Eye (tissue), 1 donor: Measurements from ENCODE around the gene KISS1.
A peak's percentile ranks its signal among the peaks of the same experiment; 100 is the strongest.

Source experiments
- DNase-seq: peaks from one replicate; pipeline ENCODE4 v3.0.0-alpha.2; 2015

The KISS1 gene

GRCh38 chr1:204153667-204154066 is 42.6 kb downstream of the KISS1 start:
- no peak for DNase-seq

GRCh38 chr1:204152310-204153044 is 43.8 kb downstream of the KISS1 start:
- no peak for DNase-seq

DNA sequence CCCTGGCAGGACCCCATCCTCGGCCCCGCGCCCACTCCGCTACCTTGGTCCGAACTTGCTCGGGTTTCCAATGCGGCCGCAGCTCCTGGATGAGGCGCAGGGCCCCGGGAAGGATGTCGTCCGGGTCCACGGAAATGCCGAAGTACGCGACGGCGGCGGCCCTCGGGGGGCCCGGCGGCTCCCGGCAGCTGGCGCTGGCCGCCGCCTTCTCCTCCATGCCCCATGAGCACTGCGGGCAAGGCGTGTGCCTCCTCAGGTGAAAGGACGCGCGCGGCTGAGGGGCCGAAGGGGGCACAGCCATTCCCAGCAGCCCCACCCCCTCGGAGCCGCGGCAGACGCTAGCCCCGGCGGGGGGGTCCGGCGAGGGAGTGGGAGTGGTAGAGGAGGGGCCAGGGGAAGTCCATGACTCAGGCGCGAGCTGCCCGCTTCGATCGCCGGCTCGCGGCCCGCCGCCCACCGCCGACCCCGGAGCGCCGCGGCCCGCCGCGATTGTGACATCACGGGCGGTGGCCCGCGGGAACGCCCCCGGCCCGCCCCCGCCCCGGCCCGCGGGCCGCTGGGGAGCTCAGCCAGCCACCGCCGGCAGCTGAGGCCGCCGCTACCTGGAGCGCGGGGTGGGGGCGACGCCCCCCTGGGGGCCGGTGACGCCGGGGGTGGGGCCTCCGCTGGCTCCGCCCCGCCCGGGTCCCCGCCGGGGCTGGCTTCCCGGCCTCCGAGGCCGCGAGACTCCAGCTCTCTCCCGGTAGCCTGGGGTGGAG is 44.6 kb downstream of the KISS1 start, which contains the start of gene ETNK2:
ETNK2 (minus strand) TSS at position 493 of the 758 bp plus-strand sequence; CDS start at position 301, 192 bp downstream.
- peak; percentile 86 for DNase-seq

DNA sequence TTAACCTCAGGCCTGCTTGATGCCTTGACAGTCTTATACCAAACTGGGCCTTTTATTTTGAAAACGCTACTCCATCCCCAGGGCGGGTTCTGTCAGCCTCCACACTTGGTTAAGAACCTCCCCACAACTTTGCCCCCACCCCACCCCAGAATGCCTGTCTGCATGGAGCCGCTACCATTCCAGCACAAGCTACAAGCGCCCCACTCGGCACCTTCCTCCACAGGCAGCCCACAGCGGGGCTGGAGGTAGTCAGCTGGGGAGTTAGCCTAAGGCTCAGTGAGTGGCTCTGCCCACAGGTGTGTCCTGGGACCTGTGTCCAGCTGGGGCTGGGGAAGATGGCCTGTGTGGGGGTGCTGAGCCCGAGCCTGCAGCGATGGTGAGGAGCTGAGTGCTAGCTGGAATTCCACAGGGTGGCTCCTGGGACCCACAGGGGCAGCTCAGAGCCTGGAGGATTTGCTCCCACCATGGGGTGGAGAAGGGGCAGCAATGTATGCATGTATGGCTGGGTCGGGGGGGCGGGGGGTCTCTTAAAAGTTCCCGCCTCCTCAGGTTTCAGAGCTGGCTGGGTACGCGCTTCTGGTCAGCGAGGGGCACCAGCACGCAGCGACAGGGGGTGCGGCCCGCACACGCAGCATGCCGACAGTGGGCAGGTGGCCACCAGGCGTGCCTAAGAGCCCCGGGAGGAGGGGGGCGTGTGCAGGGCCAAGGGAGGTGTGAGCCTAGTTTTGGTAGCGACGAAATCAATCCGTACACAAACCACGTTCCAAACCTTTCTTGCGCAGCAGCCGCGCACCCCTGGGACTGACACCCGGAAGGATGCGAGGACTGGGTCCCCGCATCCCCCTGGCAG is 45.4 kb downstream of the KISS1 start:
- peak; percentile 70 for DNase-seq

DNA sequence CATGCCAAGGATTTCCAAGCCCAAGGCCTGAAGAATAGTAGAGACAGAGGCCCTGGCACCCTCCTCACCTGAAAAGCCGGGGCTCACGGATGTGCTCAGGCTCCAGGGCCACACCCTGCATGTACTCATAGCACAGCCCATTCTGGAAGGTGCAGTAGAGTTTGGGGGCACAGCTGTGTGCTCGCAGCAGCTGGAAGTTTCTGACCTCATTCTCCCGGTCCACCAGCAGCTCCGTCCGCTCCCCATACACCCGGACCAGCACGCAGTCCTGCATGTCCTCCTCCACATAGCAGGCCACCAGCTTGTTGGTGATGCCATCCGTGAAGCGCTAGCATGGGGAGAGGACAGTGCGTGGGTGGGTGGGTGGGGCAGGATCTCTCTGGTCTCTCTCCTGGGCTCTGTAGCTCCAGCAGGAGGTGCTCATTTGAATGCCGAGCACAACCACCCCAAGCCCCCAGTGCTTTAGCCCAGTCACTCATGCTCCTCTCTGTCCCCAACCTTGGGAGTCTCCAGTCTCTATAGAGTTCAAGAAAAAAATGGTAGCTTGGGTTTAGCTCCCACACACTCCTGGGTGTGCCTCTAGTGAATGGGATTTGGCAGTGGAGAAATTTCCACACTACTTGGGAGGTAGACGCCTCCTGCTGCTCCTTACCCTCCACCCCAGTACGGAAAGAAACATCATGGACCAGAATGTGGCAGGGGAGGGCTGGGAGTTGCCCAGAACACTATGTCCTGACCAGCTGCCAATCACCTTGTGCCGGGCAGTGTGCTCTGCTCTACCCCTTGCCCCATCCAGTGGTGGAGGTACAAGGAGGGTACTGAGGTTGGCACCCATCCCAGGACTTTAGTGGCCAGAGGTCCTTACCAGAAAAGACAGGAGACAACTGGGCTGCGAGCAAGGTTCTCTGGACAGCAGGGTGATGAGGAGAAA is 46.4 kb downstream of the KISS1 start:
- DNase-seq, result no peak

- DNase-seq, result no peak
Measured at GRCh38 chr1:204149107-204149506, 47.2 kb downstream of the KISS1 start.

DNA sequence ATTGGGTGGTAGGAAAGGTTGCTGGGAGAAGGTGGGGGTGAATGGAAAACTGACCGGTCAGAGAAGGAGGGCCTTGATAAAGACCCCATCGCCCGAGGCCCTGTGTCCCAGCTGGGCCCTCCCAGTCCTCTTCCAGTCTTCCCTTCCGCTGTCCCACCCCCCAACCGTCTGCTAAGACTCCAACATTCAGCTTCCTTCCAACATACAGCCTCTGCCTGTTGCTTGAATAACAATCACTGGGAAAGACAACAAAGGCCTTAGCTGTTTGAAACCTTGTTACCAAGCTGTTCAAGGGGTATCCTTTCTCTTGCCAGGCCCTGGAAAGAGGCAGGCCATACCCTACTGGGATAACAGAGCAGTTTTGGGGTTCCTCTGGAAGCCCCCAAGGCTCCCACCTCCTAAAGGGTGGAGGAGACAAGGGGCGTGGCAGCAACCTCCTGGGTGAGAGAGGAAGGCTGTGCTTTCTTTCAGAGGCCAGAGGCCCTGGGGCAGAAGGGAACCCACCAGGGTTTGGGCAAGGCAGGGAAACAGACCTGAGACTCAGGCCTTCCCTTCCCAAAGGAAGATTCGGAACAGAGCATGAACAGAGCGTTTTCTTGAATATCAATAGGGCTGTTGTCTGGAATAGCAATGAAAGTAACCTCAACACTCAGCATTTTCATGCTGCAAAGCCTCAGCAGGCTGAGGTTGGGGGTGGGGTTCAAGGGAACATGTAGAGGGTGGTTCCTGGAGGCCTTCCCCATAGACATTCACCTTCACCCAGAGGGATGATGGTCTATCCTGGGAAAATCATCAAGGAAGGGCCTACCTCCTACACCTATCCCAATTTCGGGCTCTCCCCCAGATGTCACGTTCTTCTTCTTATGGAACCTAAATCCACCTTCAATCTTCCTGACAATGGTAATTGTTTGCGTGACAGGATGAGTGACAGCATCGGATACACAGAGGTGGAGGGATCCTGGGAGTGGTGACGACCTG is 48.6 kb downstream of the KISS1 start:
- DNase-seq, result no peak

GRCh38 chr1:204146965-204147364 is 49.3 kb downstream of the KISS1 start:
- no peak for DNase-seq

- DNase-seq, result no peak
Measured at GRCh38 chr1:204146309-204146708, 50.0 kb downstream of the KISS1 start.

GRCh38 chr1:204145033-204145504 is 51.2 kb downstream of the KISS1 start:
- no peak for DNase-seq

DNA sequence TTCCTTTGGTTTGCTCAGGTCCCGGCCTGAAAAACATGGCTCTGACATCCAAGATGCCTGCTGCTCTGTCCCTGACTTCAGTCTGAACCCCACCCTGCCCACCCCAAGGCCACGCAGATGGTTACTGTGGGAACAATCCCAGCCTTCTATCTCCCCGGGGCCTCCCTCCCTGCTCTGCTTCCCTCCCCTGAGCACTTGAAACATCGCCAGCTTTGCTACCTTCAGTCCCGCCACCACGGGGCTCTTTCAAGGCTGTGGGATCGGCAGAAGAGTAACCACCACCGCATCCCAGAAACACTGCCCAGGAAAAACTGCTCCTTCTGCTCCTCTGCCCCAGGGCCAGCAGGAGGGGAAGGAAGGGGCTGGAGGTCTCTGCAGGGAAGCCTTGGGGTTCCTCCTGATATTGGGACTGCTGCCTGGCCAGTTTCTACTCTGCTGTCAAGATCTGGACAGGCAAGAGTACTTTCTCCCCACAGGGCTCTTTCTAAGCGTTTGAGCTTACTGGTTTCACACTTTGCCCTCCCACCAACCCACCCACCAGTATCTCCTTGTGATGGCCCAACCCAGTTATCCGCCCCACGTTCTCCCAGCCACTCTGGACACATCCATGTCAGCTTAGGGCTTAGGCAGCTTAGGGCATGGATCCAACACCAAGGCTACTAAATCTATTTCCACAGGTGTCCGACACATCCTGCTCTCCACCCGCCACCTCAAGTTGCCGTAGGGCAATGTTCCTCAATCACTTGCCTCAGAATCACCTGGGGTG is 52.8 kb downstream of the KISS1 start:
- no peak for DNase-seq

DNA sequence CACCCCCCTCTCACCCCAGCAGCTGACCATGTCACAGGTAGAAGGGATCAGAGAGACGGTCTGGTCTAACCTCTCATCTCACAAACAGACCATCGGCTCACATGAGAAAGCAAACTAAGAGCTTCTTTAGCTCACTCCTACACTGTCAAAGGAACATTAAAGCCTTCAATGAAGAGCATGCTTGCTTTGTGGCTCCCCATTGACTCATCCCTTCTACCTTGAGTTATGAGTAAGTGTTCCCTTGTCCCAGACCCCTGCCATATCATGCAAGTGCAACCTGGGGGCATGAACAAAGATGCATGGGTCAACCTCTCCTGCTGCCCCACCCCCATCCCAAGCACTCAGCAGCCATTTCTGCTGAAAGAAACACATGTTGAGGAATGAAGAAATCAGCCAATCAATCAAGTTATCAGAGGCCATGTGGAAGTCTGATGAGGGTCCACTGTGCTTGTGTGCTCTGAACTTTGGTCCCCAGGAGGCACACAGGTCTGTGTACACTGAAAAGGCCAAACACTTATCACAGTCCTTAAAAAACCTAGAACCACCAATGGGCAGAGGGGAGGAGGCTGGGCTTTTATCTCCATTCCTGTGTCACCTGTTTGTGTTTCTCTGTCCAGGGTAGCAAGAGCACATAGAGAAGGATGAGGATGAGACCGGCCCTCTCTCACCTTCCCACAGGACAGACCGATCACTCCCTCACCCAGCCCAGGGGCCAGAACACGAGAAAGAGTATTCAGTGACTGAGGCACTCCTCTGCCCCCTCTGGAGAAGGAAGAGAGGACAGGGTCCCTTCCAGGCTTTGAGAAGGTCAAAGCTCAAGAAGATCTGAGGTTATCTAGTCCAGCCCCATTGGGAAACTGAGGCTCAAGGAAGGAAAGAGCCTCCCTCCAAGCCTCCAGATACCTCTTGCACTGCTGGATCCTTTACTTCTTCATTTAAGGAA is 54.0 kb downstream of the KISS1 start:
- no peak for DNase-seq

DNA sequence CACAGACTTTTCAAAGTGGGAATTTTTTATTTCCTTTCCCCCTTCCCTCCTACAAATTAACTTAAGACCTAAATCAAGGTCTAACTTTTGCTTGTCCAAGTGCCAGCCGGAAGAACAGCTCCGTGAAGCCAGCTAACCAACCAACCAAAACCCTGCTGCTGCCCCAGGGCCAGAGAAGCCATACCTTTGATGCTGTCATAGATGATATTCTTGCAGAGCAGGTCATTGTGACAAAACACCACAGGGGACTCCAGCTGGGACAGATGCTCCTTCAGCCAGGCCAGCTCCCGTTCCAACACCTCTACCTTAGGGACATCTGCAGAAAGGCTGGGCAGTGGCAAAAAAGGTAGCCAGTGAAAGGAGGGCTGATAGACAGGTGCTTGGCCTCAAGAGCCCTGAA is 55.2 kb downstream of the KISS1 start:
- no peak for DNase-seq
